Liver (tissue), 9 donors: ENCODE measurements around the gene UQCRHL. TPM values are rescaled to one million over a fixed set of nuclear protein-coding genes. Genes with fewer than 3 reads are reported as not detected.
A peak's percentile ranks its signal among the peaks of the same experiment; 100 is the strongest.

Source experiments
- DNase-seq: peaks from one replicate; pipeline ENCODE4 v3.0.0-alpha.2; 2017; ENCODE audit warnings: low spot score
- H3K27ac ChIP-seq, 2 donors: one replicate each; pipeline ENCODE4 v1.7.0; 2013; ENCODE audit warnings: inconsistent platforms in 2 of 2, low read length in 2 of 2, control low read depth in 1 of 2, low read depth in 1 of 2, mild to moderate bottlenecking in 1 of 2
- H3K27me3 ChIP-seq, 4 donors: one replicate each; pipeline versions ENCODE4 v1.6.1 to v1.7.0; 2013; ENCODE audit warnings: low read length in 3 of 4, inconsistent platforms in 1 of 4, mild to moderate bottlenecking in 1 of 4, moderate library complexity in 1 of 4; ENCODE audit not compliant: control insufficient read depth in 4 of 4, insufficient read depth in 4 of 4
- H3K36me3 ChIP-seq, 4 donors: one replicate each; pipeline versions ENCODE4 v1.6.1 to v1.7.0; 2013; ENCODE audit warnings: low read length in 3 of 4, mild to moderate bottlenecking in 3 of 4, low read depth in 1 of 4, moderate library complexity in 1 of 4; ENCODE audit not compliant: control insufficient read depth in 4 of 4, insufficient read depth in 3 of 4
- H3K4me1 ChIP-seq, 4 donors: one replicate each; pipeline versions ENCODE4 v1.6.1 to v1.7.0; 2013; ENCODE audit warnings: low read length in 3 of 4, mild to moderate bottlenecking in 3 of 4, moderate library complexity in 1 of 4; ENCODE audit not compliant: control insufficient read depth in 4 of 4, insufficient read depth in 4 of 4
- H3K4me3 ChIP-seq, 3 donors: one replicate each; pipeline versions ENCODE4 v1.6.1 to v1.7.0; 2013; ENCODE audit warnings: low read length in 3 of 3, control low read depth in 1 of 3, low read depth in 1 of 3, mild to moderate bottlenecking in 1 of 3
- H3K9ac ChIP-seq, 2 donors: one replicate each; pipeline ENCODE4 v1.7.0; 2013; ENCODE audit warnings: low read length in 2 of 2, mild to moderate bottlenecking in 2 of 2, moderate library complexity in 2 of 2, control low read depth in 1 of 2, low read depth in 1 of 2
- H3K9me3 ChIP-seq, 4 donors: one replicate each; pipeline versions ENCODE4 v1.6.1 to v1.7.0; 2013; ENCODE audit warnings: low read length in 3 of 4; ENCODE audit not compliant: control insufficient read depth in 4 of 4
- EGR1 ChIP-seq, 2 donors: IDR thresholded peaks; 2 replicates each; pipeline ENCODE4 v1.6.1; 2016 to 2018; ENCODE audit warnings: antibody characterized with exemption in 2 of 2, low read depth in 2 of 2
- FOXA1 ChIP-seq: IDR thresholded peaks from 2 replicates; pipeline ENCODE4 v1.6.1; 2016; ENCODE audit warnings: antibody characterized with exemption
- GABPA ChIP-seq, 2 donors: IDR thresholded peaks in 1 of 2; conservative IDR thresholded peaks in 1 of 2; 2 replicates each; pipeline ENCODE4 v1.6.1; 2016; ENCODE audit warnings: antibody characterized with exemption in 2 of 2, mild to moderate bottlenecking in 1 of 2, moderate library complexity in 1 of 2
- HNF4G ChIP-seq: IDR thresholded peaks from 2 replicates; pipeline ENCODE4 v1.6.1; 2016; ENCODE audit warnings: antibody characterized with exemption
- JUND ChIP-seq, 2 donors: IDR thresholded peaks; 2 replicates each; pipeline ENCODE4 v1.6.1; 2016; ENCODE audit warnings: antibody characterized with exemption in 2 of 2
- NR2F2 ChIP-seq: IDR thresholded peaks from 2 replicates; pipeline ENCODE4 v1.6.1; 2016; ENCODE audit warnings: antibody characterized with exemption
- RAD21 ChIP-seq, 2 donors: IDR thresholded peaks; 2 replicates each; pipeline ENCODE4 v1.6.1; 2016; ENCODE audit warnings: antibody characterized with exemption in 2 of 2, mild to moderate bottlenecking in 2 of 2
- RXRA ChIP-seq, 2 donors: IDR thresholded peaks; 2 replicates each; pipeline ENCODE4 v1.6.1; 2017 to 2018; ENCODE audit warnings: antibody characterized with exemption in 2 of 2, mild to moderate bottlenecking in 1 of 2
- SP1 ChIP-seq: IDR thresholded peaks from 2 replicates; pipeline ENCODE4 v1.6.1; 2018; ENCODE audit warnings: antibody characterized with exemption, mild to moderate bottlenecking
- TAF1 ChIP-seq: conservative IDR thresholded peaks from 2 replicates; pipeline ENCODE4 v1.6.1; 2016; ENCODE audit warnings: antibody characterized with exemption, mild to moderate bottlenecking
- YY1 ChIP-seq: IDR thresholded peaks from 2 replicates; pipeline ENCODE4 v1.6.1; 2016; ENCODE audit warnings: antibody characterized with exemption, mild to moderate bottlenecking
- WGBS: extraction: QIAGEN DNeasy Blood & Tissue Kit; methylation state at CpG from one replicate; pipeline ENCODE4 v1.1.7; 2013; 5-methylcytosine and 5-hydroxymethylcytosine counted together
- polyA plus RNA-seq, 2 donors: library from polyadenylated mRNA; stranded (reverse) in 1 of 2; unstranded in 1 of 2; fragments of 200-250 nt in 1 of 2; fragments of >200 nt in 1 of 2; fragmentation: Nextera tagmentation in 1 of 2; extraction: Ambion mirVana in 1 of 2; gene quantifications; one replicate each; pipeline versions ENCODE4 v1.2.1 to v1.2.3, GENCODE V29; 2013 to 2015
- total RNA-seq, 2 donors: library from RNA; depleted of rRNA; stranded (reverse); fragments of >200 nt; gene quantifications; one replicate each; pipeline ENCODE4 v1.2.3, GENCODE V29; 2014
- TF ChIP-seq, protein P1 (sequence below): IDR thresholded peaks from 2 replicates; pipeline ENCODE4 v1.6.1; 2016; ENCODE audit warnings: antibody characterized with exemption
- TF ChIP-seq, protein P2 (sequence below): fragments of 150-350 bp; IDR thresholded peaks from 2 replicates; pipeline ENCODE4 v1.5.1; 2017; ENCODE audit warnings: improper control_type of control experiment, low read depth, low read length; ENCODE audit not compliant: missing input control
- TF ChIP-seq, protein P3 (sequence below): IDR thresholded peaks from 2 replicates; pipeline ENCODE4 v1.6.1; 2016; ENCODE audit warnings: antibody characterized with exemption
- TF ChIP-seq, protein P4 (sequence below): IDR thresholded peaks from 2 replicates; pipeline ENCODE4 v1.6.1; 2016; ENCODE audit warnings: antibody characterized with exemption, mild to moderate bottlenecking
- TF ChIP-seq, protein P5 (sequence below): IDR thresholded peaks from 2 replicates; pipeline ENCODE4 v1.6.1; 2016; ENCODE audit warnings: antibody characterized with exemption
- donor health status: healthy.
- donor health status: healthy.
- donor health status: healthy.
- donor health status: healthy.
- donor health status: healthy.

The UQCRHL gene
- total and polyA plus RNA-seq, 4 donors, result 0.50 to 2.9 (median 1.4) TPM

DNA sequence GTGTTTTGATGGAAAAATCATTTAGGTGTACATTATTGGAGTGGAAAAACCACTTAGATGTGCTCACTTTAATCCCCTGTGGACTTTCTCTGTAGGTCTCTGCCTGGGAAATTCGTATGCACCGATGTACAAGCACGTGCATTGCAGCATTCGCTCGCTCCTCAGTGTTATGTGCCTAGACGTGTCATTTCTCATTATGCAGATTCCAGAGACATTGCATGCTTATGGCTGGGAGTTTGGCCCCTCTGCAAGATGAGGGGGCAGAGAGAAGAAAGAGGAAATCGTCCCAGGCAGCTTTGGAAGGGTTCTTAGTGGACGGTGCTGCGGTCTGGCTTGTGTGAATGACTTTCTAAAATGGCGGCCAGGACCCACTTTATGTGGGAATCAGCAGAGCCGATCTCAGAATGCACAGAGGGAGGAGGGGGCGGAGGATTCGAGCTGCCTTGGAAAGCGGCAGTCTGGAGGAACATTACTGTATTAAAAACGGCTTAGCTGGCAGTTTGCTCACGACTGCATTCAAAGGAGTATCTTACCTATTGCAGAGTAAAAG, 42.4 kb upstream of the UQCRHL start:
- 1% methylated on average over 16 of the region's 16 CpGs for WGBS
- no peaks in the 10 kb centered on the region for H3K9me3 ChIP-seq
- no peaks in the 10 kb centered on the region for H3K27me3 ChIP-seq
- peak overlapping the region; percentile 76 to 99 for H3K9ac ChIP-seq
- H3K4me1 ChIP-seq, result peaks cover 10 to 52% (median 34%) of the 10 kb centered on the region in 4 donors
- no peaks in the 10 kb centered on the region for H3K36me3 ChIP-seq
- H3K27ac ChIP-seq, result peak overlapping the region; percentile 98
- peak overlapping the region; percentile 51 to 98 (median 91) for H3K4me3 ChIP-seq
- TF ChIP-seq NR2F2 (no peak), SP1 (no peak), RXRA (IDR thresholded peaks at IDR 0.05) (no peak), JUND (IDR thresholded peaks at IDR 0.05) (no peak), HNF4G (no peak), FOXA1 (no peak), RAD21 (IDR thresholded peaks at IDR 0.05) (no peak), YY1 (peak; percentile 78)
- TF ChIP-seq, protein P1, sequence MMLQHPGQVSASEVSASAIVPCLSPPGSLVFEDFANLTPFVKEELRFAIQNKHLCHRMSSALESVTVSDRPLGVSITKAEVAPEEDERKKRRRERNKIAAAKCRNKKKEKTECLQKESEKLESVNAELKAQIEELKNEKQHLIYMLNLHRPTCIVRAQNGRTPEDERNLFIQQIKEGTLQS, result no peak
- TF ChIP-seq, protein P2, sequence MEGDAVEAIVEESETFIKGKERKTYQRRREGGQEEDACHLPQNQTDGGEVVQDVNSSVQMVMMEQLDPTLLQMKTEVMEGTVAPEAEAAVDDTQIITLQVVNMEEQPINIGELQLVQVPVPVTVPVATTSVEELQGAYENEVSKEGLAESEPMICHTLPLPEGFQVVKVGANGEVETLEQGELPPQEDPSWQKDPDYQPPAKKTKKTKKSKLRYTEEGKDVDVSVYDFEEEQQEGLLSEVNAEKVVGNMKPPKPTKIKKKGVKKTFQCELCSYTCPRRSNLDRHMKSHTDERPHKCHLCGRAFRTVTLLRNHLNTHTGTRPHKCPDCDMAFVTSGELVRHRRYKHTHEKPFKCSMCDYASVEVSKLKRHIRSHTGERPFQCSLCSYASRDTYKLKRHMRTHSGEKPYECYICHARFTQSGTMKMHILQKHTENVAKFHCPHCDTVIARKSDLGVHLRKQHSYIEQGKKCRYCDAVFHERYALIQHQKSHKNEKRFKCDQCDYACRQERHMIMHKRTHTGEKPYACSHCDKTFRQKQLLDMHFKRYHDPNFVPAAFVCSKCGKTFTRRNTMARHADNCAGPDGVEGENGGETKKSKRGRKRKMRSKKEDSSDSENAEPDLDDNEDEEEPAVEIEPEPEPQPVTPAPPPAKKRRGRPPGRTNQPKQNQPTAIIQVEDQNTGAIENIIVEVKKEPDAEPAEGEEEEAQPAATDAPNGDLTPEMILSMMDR, result no peak
- TF ChIP-seq, protein P3, sequence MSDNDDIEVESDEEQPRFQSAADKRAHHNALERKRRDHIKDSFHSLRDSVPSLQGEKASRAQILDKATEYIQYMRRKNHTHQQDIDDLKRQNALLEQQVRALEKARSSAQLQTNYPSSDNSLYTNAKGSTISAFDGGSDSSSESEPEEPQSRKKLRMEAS, result peak; percentile 15
- TF ChIP-seq, protein P4, sequence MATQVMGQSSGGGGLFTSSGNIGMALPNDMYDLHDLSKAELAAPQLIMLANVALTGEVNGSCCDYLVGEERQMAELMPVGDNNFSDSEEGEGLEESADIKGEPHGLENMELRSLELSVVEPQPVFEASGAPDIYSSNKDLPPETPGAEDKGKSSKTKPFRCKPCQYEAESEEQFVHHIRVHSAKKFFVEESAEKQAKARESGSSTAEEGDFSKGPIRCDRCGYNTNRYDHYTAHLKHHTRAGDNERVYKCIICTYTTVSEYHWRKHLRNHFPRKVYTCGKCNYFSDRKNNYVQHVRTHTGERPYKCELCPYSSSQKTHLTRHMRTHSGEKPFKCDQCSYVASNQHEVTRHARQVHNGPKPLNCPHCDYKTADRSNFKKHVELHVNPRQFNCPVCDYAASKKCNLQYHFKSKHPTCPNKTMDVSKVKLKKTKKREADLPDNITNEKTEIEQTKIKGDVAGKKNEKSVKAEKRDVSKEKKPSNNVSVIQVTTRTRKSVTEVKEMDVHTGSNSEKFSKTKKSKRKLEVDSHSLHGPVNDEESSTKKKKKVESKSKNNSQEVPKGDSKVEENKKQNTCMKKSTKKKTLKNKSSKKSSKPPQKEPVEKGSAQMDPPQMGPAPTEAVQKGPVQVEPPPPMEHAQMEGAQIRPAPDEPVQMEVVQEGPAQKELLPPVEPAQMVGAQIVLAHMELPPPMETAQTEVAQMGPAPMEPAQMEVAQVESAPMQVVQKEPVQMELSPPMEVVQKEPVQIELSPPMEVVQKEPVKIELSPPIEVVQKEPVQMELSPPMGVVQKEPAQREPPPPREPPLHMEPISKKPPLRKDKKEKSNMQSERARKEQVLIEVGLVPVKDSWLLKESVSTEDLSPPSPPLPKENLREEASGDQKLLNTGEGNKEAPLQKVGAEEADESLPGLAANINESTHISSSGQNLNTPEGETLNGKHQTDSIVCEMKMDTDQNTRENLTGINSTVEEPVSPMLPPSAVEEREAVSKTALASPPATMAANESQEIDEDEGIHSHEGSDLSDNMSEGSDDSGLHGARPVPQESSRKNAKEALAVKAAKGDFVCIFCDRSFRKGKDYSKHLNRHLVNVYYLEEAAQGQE, result no peak
- peak; percentile 54 for DNase-seq

DNA sequence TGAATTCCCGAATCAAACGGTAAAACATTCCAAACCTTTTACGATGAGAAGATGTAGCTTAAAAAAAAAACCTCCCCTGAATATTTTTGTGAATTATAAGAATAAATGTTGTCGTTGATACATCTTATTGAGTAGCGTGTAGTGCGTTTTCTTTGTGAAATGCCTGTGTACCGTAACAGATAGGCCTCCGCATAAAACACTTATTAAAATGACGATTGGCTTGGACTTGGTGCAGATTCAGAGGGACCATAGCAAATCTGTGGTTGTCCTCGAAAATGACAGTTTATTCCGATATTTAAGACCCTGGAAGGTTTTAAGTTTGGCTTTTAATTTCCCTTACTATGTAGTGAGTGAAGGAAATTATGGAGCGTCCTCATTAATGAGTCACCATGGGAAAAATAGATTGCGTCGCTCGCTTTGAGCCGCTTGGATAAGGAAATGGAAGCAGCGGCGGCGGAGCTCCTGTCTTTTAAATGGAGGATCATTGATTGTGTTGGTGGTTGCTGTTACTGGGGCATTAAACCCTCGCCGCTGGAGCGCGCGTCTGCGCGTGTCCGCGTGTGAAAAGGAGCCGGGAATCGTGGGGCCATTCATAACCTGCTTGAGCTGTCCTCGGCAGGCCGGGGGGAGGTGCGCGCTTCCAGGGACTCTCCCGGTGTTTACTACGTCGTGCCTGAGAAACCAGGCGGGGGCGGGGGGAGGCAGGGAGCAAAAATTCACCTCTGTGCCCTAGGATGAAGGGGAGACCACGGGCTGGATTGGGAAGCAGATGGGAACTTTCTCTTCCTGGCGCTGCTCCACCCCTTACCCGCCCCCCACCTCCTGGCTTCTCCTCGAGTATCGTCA, 41.7 kb upstream of the UQCRHL start:
- peaks cover 12 to 51% (median 38%) of the 10 kb centered on the region in 4 donors for H3K4me1 ChIP-seq
- under 1% methylated on average over 44 of the region's 44 CpGs for whole genome bisulfite sequencing
- H3K27ac ChIP-seq, result peak overlapping the region; percentile 98
- H3K27me3 ChIP-seq, result no peaks in the 10 kb centered on the region
- peak; percentile 84 for DNase-seq
- H3K4me3 ChIP-seq, result peak overlapping the region; percentile 91 to 99 (median 98)
- no peaks in the 10 kb centered on the region for H3K9me3 ChIP-seq
- H3K36me3 ChIP-seq, result no peaks in the 10 kb centered on the region
- H3K9ac ChIP-seq, result peak overlapping the region; percentile 93 to 99
- peak; percentile 33 to 47 for TF ChIP-seq RXRA (IDR thresholded peaks at IDR 0.05)
- TF ChIP-seq HNF4G, result no peak
- TF ChIP-seq, protein P1, result peak; percentile 29
- TF ChIP-seq, protein P5, sequence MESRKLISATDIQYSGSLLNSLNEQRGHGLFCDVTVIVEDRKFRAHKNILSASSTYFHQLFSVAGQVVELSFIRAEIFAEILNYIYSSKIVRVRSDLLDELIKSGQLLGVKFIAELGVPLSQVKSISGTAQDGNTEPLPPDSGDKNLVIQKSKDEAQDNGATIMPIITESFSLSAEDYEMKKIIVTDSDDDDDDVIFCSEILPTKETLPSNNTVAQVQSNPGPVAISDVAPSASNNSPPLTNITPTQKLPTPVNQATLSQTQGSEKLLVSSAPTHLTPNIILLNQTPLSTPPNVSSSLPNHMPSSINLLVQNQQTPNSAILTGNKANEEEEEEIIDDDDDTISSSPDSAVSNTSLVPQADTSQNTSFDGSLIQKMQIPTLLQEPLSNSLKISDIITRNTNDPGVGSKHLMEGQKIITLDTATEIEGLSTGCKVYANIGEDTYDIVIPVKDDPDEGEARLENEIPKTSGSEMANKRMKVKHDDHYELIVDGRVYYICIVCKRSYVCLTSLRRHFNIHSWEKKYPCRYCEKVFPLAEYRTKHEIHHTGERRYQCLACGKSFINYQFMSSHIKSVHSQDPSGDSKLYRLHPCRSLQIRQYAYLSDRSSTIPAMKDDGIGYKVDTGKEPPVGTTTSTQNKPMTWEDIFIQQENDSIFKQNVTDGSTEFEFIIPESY, result peak; percentile 17
- TF ChIP-seq NR2F2, result no peak
- TF ChIP-seq, protein P3, result peak; percentile 13
- no peak for TF ChIP-seq GABPA (IDR thresholded peaks at IDR 0.05 in 1 of 2, conservative IDR thresholded peaks at IDR 0.05 in 1 of 2)
- TF ChIP-seq SP1, result peak; percentile 43
- peak; percentile 93 for TF ChIP-seq TAF1
- TF ChIP-seq, protein P4, result peak; percentile 58
- peak in 1 of 2 donors; percentile 49 for TF ChIP-seq EGR1 (IDR thresholded peaks at IDR 0.05; ENCODE audit: low read depth in 2 of 2)
- peak; percentile 55 to 77 for TF ChIP-seq JUND (IDR thresholded peaks at IDR 0.05)
- peak; percentile 97 for TF ChIP-seq YY1
- TF ChIP-seq FOXA1, result no peak
